Dedifferentiated amniotic fluid mesenchymal stem cell (primary cell): ENCODE data around the gene DAW1.
A peak's percentile ranks its signal among the peaks of the same experiment; 100 is the strongest.

ENCODE experiments used
- DNase-seq: peaks from one replicate; pipeline ENCODE4 v3.0.0-alpha.2; 2016; ENCODE audit errors: extremely low spot score

The DAW1 gene

GRCh38 chr2:227861011-227861410 lies 10.4 kb upstream of the DAW1 start:
- no peak for DNase-seq

- no peak for DNase-seq
Measured at GRCh38 chr2:227862227-227862740, 9.1 kb upstream of the DAW1 start.

- peak; percentile 38 for DNase-seq
Measured at GRCh38 chr2:227862741-227863588, 8.5 kb upstream of the DAW1 start.

- DNase-seq, result no peak
Measured at GRCh38 chr2:227864161-227864756, 7.2 kb upstream of the DAW1 start.

GRCh38 chr2:227865291-227865690 lies 6.1 kb upstream of the DAW1 start:
- no peak for DNase-seq

GRCh38 chr2:227867386-227867785 lies 4.0 kb upstream of the DAW1 start:
- no peak for DNase-seq

GRCh38 chr2:227870710-227871374 lies 589 bp upstream of the DAW1 start:
- peak; percentile 65 for DNase-seq

GRCh38 chr2:227872676-227873075 lies 1.2 kb downstream of the DAW1 start:
- no peak for DNase-seq

- peak; percentile 32 for DNase-seq
Measured at GRCh38 chr2:227876300-227876801, 4.9 kb downstream of the DAW1 start.

- peak; percentile 47 for DNase-seq
Measured at GRCh38 chr2:227877421-227878310, 6.2 kb downstream of the DAW1 start.

- DNase-seq, result no peak
Measured at GRCh38 chr2:227880460-227880859, 9.0 kb downstream of the DAW1 start.

- DNase-seq, result no peak
Measured at GRCh38 chr2:227881866-227882517, 10.6 kb downstream of the DAW1 start.

- DNase-seq, result no peak
Measured at GRCh38 chr2:227884511-227884947, 13.1 kb downstream of the DAW1 start.

GRCh38 chr2:227886149-227886548 lies 14.7 kb downstream of the DAW1 start:
- no peak for DNase-seq

- no peak for DNase-seq
Measured at GRCh38 chr2:227888289-227888688, 16.9 kb downstream of the DAW1 start.

- no peak for DNase-seq
Measured at GRCh38 chr2:227889336-227889735, 17.9 kb downstream of the DAW1 start.

GRCh38 chr2:227890495-227891079 lies 19.2 kb downstream of the DAW1 start:
- DNase-seq, result peak; percentile 78

GRCh38 chr2:227891673-227892072 lies 20.2 kb downstream of the DAW1 start:
- DNase-seq, result no peak

- no peak for DNase-seq
Measured at GRCh38 chr2:227903381-227903780, 31.9 kb downstream of the DAW1 start.

- no peak for DNase-seq
Measured at GRCh38 chr2:227906991-227907390, 35.6 kb downstream of the DAW1 start.
